CD14-positive monocyte (primary cell): ENCODE results near the gene MZB1. TPM values are rescaled to one million over a fixed set of nuclear protein-coding genes. Genes with fewer than 3 reads are reported as not detected.

Experiments
- DNase-seq, 3 donors: peaks; one replicate each; pipeline ENCODE4 v3.0.0-alpha.2; 2011 to 2022
- H2AFZ ChIP-seq: 2 replicates; pipeline ENCODE4 v1.6.0; 2012; ENCODE audit warnings: mild to moderate bottlenecking, low read depth, low read length, inconsistent platforms; ENCODE audit not compliant: insufficient read depth, poor library complexity, severe bottlenecking
- H3K27ac ChIP-seq, 2 donors: 1 replicate in 1 of 2; 2 replicates in 1 of 2; pipeline ENCODE4 v1.5.1; 2012 to 2013; ENCODE audit warnings: low read length in 2 of 2, control low read depth in 1 of 2, inconsistent platforms in 1 of 2, low read depth in 1 of 2, mild to moderate bottlenecking in 1 of 2
- H3K27me3 ChIP-seq, 2 donors: one replicate each; pipeline versions ENCODE4 v1.6.0 to v1.6.1; 2011 to 2013; ENCODE audit warnings: low read length in 2 of 2; ENCODE audit not compliant: control insufficient read depth in 2 of 2, insufficient read depth in 2 of 2
- H3K36me3 ChIP-seq, 2 donors: replicated peaks in 1 of 2; 1 replicate in 1 of 2; 2 replicates in 1 of 2; pipeline versions ENCODE4 v1.5.1 to v1.6.1; 2012 to 2013; ENCODE audit warnings: low read length in 2 of 2, control low read depth in 1 of 2, inconsistent platforms in 1 of 2, mild to moderate bottlenecking in 1 of 2; ENCODE audit not compliant: insufficient read depth in 2 of 2, control insufficient read depth in 1 of 2
- H3K4me1 ChIP-seq, 2 donors: 1 replicate in 1 of 2; 2 replicates in 1 of 2; pipeline versions ENCODE4 v1.5.1 to v1.6.1; 2012 to 2013; ENCODE audit warnings: low read length in 2 of 2, control low read depth in 1 of 2, inconsistent platforms in 1 of 2, mild to moderate bottlenecking in 1 of 2, moderate library complexity in 1 of 2; ENCODE audit not compliant: insufficient read depth in 2 of 2, control insufficient read depth in 1 of 2
- H3K4me2 ChIP-seq: replicated peaks from 2 replicates; pipeline ENCODE3; 2012; ENCODE audit warnings: low read length, moderate library complexity, mild to moderate bottlenecking; ENCODE audit not compliant: poor library complexity, severe bottlenecking; ENCODE audit errors: extremely low read depth
- H3K4me3 ChIP-seq, 3 experiments: fragments of 200-600 bp in 1 of 3; sonication (generic) in 1 of 3; replicated peaks in 1 of 3; 1 replicate in 2 of 3; 2 replicates in 1 of 3; pipeline ENCODE4 v1.5.1; 2011 to 2013; ENCODE audit warnings: low read length in 3 of 3, mild to moderate bottlenecking in 3 of 3, control low read depth in 2 of 3, low read depth in 2 of 3, inconsistent platforms in 1 of 3, moderate library complexity in 1 of 3
- H3K79me2 ChIP-seq: 2 replicates; pipeline ENCODE4 v1.6.0; 2012; ENCODE audit warnings: mild to moderate bottlenecking, control low read depth, inconsistent platforms, low read length, moderate library complexity; ENCODE audit not compliant: insufficient read depth
- H3K9ac ChIP-seq: 2 replicates; pipeline ENCODE4 v1.6.0; 2017; ENCODE audit warnings: low read length, mild to moderate bottlenecking; ENCODE audit not compliant: insufficient read depth, poor library complexity, severe bottlenecking
- H3K9me3 ChIP-seq, 2 donors: replicated peaks in 1 of 2; 1 replicate in 1 of 2; 2 replicates in 1 of 2; pipeline versions ENCODE4 v1.5.1 to v1.6.1; 2012 to 2013; ENCODE audit warnings: low read length in 2 of 2, control low read depth in 1 of 2; ENCODE audit not compliant: control insufficient read depth in 1 of 2, insufficient read depth in 1 of 2
- H4K20me1 ChIP-seq: 2 replicates; pipeline ENCODE4 v1.6.0; 2012; ENCODE audit warnings: mild to moderate bottlenecking, low read length, control low read depth, moderate library complexity; ENCODE audit not compliant: insufficient read depth
- H3K27ac Mint-ChIP-seq, 7 donors: one replicate each; pipeline ENCODE4 v1.8.0; 2020; ENCODE audit warnings: mild to moderate bottlenecking in 7 of 7, mixed read lengths in 7 of 7, moderate library complexity in 6 of 7, inconsistent platforms in 2 of 7
- H3K27me3 Mint-ChIP-seq, 3 donors: one replicate each; pipeline ENCODE4 v1.8.0; 2021 to 2022; ENCODE audit warnings: low read depth in 3 of 3, mild to moderate bottlenecking in 3 of 3, mixed read lengths in 3 of 3, moderate library complexity in 3 of 3, inconsistent platforms in 1 of 3
- H3K36me3 Mint-ChIP-seq, 2 donors: one replicate each; pipeline ENCODE4 v1.8.0; 2020; ENCODE audit warnings: mixed read lengths in 2 of 2, inconsistent platforms in 1 of 2, mild to moderate bottlenecking in 1 of 2
- H3K4me1 Mint-ChIP-seq: one replicate; pipeline ENCODE4 v1.8.0; 2020; ENCODE audit warnings: mild to moderate bottlenecking, mixed read lengths
- H3K4me3 Mint-ChIP-seq, 2 donors: one replicate each; pipeline ENCODE4 v1.8.0; 2020; ENCODE audit warnings: mild to moderate bottlenecking in 2 of 2, mixed read lengths in 2 of 2, moderate library complexity in 1 of 2
- H3K9me3 Mint-ChIP-seq, 7 donors: one replicate each; pipeline ENCODE4 v1.8.0; 2020 to 2022; ENCODE audit warnings: mixed read lengths in 7 of 7, mild to moderate bottlenecking in 6 of 7, moderate library complexity in 6 of 7, inconsistent platforms in 2 of 7
- CTCF ChIP-seq: fragments of 200-600 bp; IDR thresholded peaks from one replicate; pipeline ENCODE4 v1.8.0; 2022; ENCODE audit warnings: antibody characterized with exemption, mild to moderate bottlenecking
- WGBS: methylation state at CpG from one replicate; pipeline ENCODE4 v1.1.5; 2013; ENCODE audit warnings: missing lambda C conversion rate; ENCODE audit not compliant: insufficient coverage; 5-methylcytosine and 5-hydroxymethylcytosine counted together
- intact Hi-C, 2 donors: fragments of 100-400 bp; cut with micrococcal nuclease; formaldehyde crosslinking; loops; one replicate each; pipeline versions ENCODE4 v1.15.0 to v1.15.1; 2023
- polyA plus RNA-seq, 3 donors: library from polyadenylated mRNA; depleted of rRNA in 1 of 3; unstranded in 2 of 3; stranded (reverse) in 1 of 3; fragments of 300-500 nt in 2 of 3; fragments of >200 nt in 1 of 3; fragmentation: Illumina TruSeq in 2 of 3; gene quantifications; 1 replicate in 2 of 3; 2 replicates in 1 of 3; pipeline ENCODE4 v1.2.3, GENCODE V29; 2012 to 2021

The MZB1 gene
- polyA plus RNA-seq, 3 donors = 0.30 to 0.52 TPM; not detected in 1

GRCh38 chr5:139383275-139383992 is 6.3 kb downstream of the MZB1 start, which contains the start of gene SLC23A1:
SLC23A1 (minus strand) TSS chr5:139383297; CDS start chr5:139383253, 44 bp downstream.
- Histone ChIP-seq H3K4me3 (no peak within 1 kb of the TSS), H3K4me1 (peaks cover 19 to 28% of the 10 kb centered on the region in 2 donors), H3K27ac (no peak within 1 kb of the TSS), H4K20me1 (no peaks in the 10 kb centered on the region), H3K27me3 (no peaks in the 10 kb centered on the region), H3K79me2 (no peaks in the 10 kb centered on the region), H3K4me2 (no peak within 1 kb of the TSS), H2AFZ (no peak within 1 kb of the TSS), H3K9ac (no peak within 1 kb of the TSS), H3K9me3 (no peaks in the 10 kb centered on the region), H3K36me3 (no peaks in the 10 kb centered on the region)
- WGBS = 66% methylated on average over 4 of the region's 10 CpGs
- Mint-ChIP-seq H3K4me3 (no peak within 1 kb of the TSS), H3K4me1 (peaks cover 27% of the 10 kb centered on the region), H3K9me3 (no peaks in the 10 kb centered on the region), H3K27me3 (peaks cover 0 to 8% (median 7%) of the 10 kb centered on the region in 3 donors), H3K36me3 (no peaks in the 10 kb centered on the region), H3K27ac (peak within 1 kb of the TSS in 1 of 7 donors; percentile 27)
- TF ChIP-seq CTCF = no peak
- intact Hi-C loops = no loop called here
- DNase-seq = no peak

GRCh38 chr5:139382807-139383206 is 6.9 kb downstream of the MZB1 start:
- no peaks in the 10 kb centered on the region for H3K27me3 ChIP-seq
- intact Hi-C loops = no loop called here

More at GRCh38 chr5:139382807-139383206, 6.9 kb downstream of the MZB1 start:
- no peak overlapping the region for H3K4me2 ChIP-seq
- TF ChIP-seq CTCF = no peak
- H2AFZ ChIP-seq = no peak overlapping the region
- 100% methylated on average over 2 of the region's 3 CpGs for WGBS
- H3K9me3 ChIP-seq = no peaks in the 10 kb centered on the region
- no peaks in the 10 kb centered on the region for H4K20me1 ChIP-seq
- Mint-ChIP-seq H3K4me1 (peaks cover 23% of the 10 kb centered on the region), H3K4me3 (no peak overlapping the region), H3K27ac (peak overlapping the region in 1 of 7 donors; percentile 27), H3K9me3 (no peaks in the 10 kb centered on the region), H3K36me3 (no peaks in the 10 kb centered on the region), H3K27me3 (peaks cover 0 to 11% (median 6%) of the 10 kb centered on the region in 3 donors)
- no peaks in the 10 kb centered on the region for H3K79me2 ChIP-seq
- no peak overlapping the region for H3K9ac ChIP-seq
- H3K4me3 ChIP-seq = no peak overlapping the region
- peaks cover 19 to 23% of the 10 kb centered on the region in 2 donors for H3K4me1 ChIP-seq
- H3K27ac ChIP-seq = no peak overlapping the region
- no peaks in the 10 kb centered on the region for H3K36me3 ChIP-seq
- DNase-seq = no peak
